Suppressor macrophage treated with lipopolysaccharide for 4 hours (primary cell): ENCODE results near the gene PAPPA.

ENCODE experiments used
- DNase-seq: peaks from one replicate; pipeline ENCODE4 v3.0.0-alpha.2; 2020

Gene PAPPA

DNA sequence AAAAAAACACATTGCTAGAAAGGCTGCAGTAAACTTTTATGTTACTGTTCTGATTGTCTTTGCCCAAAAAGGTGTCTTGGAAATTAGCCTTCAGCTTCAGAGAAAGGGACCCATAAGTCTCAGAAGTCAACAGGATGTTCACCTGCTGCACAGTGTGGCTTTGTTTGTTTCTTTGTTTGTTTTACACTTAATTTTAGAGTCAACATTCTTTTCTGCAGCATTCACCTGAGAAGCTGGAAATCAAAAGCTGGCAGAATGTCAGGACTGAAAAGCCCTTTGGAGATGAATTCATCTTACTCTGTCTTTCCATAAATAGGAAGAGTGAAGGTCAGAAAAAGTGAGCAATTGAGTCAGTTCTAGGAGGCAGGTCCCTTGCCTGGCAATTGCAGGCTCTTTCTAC is 170.0 kb downstream of the PAPPA start:
- DNase-seq = no peak

- DNase-seq = no peak
Measured at GRCh38 chr9:116325924-116326323, 172.3 kb downstream of the PAPPA start.

DNA sequence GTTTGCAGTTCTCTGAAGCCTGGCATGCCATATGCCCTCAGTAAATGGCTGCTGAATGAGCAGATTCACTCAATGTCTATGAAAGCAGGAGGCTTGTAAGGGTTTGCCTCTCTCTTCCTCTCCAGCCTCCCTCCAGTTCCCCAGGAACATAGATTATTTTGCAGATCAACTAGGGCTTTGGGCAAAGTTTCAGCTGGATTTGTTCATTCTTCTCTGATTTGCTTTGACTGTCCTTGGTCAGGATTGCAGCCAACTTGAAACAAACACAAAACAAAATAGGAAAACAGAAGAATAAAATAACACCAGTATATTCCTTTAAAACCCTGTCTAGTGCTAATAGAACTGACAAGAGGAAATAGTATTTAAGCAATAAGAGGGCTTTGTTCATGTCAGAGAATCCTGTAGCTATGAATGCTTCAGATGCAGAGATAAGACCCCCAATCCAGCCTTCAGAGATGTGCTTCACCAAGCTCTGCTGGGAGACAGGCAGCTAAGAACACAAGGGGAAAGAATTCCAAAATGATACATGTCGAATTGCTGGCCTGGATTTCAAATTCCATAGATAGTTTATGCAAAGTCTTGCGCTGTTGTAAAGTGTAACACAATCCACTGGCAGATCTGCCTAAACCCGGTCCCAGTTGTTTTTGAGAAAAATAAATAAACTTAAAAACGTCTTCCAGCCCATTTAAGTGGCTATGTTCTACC is 174.3 kb downstream of the PAPPA start:
- DNase-seq = no peak

DNA sequence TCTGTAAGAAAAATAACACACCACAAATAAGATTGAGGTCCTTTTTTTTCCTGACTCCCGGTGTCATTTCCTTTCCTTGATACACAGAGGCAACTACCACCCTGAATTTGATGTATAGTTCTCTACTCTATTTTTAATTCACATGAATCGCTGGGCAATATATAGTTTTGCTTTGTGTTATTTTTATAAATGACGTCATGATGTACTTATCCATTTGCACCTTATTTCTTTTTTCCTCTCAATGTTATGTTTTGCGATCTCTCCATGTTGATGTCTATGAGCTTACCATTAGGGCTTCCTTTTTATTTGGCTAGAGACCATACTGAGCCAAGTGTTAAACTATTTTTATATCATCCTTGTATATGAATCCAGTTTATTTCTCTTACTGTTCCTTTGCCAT is 175.9 kb downstream of the PAPPA start:
- no peak for DNase-seq

GRCh38 chr9:116331241-116331640 is 177.7 kb downstream of the PAPPA start:
- no peak for DNase-seq

DNA sequence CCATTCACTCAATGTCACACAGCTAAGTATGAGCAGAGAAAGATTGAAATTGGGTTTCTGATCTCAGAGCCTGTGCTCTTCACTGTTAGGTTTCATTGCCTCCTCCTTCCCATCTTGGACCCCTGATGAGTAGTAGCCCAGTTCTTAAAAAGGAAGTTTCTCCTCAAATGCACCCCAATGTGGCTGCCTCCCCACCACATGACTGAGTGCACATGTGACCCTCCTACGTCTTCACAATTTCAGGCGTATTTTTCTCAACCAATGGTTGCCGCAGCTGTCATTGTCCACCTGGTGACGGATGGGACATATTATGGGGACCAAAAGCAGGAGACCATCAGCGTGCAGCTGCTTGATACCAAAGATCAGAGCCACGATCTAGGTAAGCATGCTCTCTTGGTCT is 178.5 kb downstream of the PAPPA start:
- DNase-seq = no peak

DNA sequence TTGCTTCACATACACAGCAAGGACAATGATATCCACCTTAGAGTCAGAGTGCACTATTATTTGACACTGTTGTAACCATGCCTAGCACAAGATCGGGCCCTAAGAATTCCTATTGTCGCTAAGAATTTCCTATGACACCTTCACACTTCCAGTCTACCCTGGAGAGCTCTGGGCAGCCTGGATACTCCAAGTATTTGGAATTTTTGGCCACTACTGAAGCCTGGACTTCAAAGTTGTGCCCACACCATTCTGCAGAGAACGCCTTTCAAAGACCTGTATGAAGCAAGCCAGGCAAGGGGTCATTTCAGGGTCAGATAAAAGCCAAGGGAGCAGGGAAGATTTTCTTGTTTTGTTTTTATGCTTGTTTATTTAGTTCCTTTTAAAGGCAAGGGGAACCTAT is 179.7 kb downstream of the PAPPA start:
- DNase-seq = no peak

GRCh38 chr9:116334546-116335150 is 181.1 kb downstream of the PAPPA start:
- DNase-seq = no peak

DNA sequence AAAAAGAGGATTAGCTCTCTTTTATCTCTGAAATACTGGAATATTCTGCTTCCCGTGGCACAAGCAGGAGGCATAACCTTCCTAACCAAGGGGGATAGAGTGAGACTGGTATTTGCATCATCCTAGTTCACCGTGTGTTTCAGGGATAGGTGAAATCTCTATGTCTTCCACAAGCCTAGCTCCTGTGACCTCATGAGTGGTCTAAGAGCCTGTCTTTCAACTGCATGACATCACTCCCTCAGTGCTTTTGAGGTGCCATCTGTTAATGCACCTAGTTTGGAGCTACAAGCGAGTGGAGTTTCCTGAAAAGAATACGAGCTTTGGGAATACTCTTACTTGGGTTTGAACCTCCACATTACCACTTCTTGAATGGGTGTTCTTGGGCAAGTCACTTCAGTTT is 181.8 kb downstream of the PAPPA start:
- DNase-seq = no peak

DNA sequence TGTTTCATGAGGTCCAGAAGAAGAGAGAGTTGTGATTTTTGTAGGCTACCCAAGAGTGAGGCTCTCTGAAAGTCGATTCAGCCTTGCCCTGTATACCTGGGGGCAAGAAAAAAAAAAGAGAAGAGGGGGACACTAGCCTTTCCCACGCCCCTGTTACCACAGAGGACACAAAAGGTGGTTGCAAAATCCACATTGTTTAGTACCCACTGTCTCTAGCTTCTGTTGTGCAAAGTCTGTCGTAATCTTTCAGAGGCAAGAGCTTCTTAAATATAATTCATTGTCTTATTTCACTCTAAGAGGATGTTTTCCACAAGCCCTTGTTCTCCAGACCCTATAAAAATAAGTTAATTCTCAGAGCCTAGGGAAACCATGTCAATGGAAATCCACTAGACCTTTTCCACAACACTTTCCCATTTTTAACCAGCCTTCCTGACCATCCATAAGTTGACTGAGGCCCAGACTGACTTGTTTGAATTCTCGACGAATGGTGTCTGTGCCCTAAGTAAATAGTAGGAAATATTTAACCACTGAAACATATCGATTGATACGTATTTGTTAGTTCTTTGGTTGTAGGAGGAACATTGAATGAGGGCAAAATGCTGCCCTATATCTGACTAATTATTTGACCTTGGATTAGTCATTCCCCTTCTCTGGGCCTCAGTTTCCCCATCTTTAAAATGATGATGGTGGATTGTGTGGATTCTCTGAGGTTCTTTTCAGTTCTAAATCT is 182.7 kb downstream of the PAPPA start:
- DNase-seq = no peak

DNA sequence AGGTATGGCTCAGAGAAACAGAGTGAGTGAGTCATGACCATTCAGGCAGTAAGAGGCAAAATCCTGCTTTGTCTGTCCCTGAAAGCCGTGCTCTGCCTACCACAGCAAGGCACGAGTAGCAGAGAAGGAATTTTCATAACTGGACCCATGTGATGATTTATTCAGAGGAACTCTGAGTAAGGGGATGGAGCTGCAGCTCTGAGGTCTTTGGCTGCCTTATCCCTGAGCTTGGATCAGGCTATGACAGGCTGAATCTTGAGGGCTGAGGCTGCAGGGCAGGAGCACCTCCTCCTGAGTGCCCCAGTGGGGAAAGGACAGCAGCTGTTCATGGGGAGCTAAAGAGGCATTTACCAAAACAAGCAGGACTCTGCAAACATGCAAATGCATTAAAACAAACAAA is 183.4 kb downstream of the PAPPA start:
- DNase-seq = no peak

- no peak for DNase-seq
Measured at GRCh38 chr9:116340270-116340669, 186.7 kb downstream of the PAPPA start.

DNA sequence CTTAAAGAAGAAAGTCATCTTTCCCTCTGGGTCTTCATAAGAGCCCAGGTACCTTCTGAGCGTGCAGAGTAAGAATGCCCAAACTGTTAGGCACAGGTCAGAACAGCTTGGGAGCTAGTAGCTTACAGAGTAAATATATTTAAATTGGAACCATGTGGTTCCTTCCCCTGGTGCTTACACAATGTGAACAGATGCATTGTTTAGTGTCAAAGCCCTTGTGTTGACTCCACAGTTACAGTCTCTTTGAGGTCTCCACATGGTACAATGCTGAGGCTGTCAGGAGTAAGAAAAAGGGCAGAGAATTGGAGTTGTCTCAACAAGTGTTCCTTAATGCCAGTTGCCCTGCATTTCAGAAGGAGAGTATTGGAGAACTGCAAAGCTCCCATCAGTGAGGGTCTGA is 188.5 kb downstream of the PAPPA start:
- no peak for DNase-seq

DNA sequence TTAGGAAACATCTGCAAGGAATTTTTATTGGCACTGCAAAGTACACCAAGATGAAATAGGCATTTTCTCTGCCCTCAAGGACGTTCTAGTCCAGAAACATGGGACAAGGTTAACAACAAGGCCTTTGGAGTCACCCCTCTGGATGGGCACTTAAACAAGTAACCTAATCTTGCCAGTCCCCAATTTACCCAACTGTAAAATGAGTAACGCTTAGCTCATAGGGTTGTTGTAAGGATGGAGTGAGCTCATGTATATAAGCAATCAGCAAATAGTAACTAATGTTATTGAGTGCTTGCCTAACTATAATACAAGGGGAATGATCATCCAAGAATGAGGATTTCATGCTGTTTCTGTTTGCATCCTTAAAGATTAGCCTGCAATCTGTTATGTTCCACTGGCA is 189.3 kb downstream of the PAPPA start:
- no peak for DNase-seq

GRCh38 chr9:116344416-116344815 is 190.8 kb downstream of the PAPPA start:
- DNase-seq = no peak

DNA sequence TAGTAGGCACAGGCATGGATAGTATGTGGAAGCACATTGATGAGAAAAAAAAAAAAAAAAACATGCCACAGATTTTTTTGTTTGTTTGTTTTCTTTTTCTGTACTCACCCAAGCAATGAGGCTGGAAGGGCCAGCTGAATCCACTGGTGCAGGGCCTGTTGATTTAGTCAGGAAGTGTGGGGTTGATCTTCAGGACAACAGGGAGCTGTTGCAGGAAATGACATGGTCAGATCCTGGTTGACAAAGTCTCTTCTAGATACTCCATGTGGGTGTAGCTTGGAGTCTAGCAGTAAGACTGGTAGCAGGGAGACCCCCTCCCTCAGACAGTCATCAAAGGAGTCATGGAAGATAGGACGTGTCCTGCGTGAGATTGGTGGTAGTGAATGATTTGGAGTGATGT is 191.8 kb downstream of the PAPPA start:
- no peak for DNase-seq

DNA sequence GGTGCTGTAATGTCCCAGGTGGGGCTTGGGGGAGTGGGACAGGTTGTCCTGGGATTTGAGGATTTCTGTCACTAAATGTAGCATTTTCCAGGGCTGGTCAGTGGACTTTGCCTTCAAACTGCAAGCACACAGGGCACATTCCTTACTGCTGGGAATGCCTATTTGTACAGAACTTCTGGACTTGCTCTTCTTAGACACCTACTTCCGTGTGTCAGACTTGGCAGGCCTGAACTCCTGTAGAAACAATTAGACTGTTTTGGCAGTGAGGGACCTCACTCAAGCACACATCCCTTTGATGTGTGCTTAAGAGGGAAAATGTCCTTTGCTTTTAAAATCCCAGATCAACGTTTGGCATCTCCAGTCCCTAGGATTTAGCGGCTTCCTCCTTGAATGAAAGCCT is 192.2 kb downstream of the PAPPA start:
- no peak for DNase-seq

GRCh38 chr9:116349684-116350083 is 196.1 kb downstream of the PAPPA start:
- DNase-seq = no peak

GRCh38 chr9:116350213-116350612 is 196.6 kb downstream of the PAPPA start:
- no peak for DNase-seq

- no peak for DNase-seq
Measured at GRCh38 chr9:116352958-116353357, 199.4 kb downstream of the PAPPA start.

GRCh38 chr9:116355153-116355921 is 201.7 kb downstream of the PAPPA start:
- peak; percentile 3 for DNase-seq

DNA sequence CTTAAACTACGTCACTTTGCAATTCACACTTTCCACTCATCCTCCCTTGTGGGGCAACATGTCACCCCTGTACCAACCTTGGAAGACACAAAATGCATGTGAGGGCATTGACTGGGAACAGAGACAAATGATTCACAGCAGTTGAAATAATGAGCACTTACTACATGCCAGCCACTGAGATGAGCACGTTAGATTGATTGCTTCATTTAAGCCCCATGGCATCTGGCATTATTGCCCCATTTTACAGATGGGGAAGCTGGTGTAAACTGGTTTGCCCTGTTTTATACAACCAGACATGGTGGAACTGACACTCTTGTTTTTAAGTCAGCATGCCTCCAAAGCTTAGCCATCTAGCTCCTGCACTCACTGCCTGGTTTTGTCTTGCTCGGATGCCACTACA is 204.7 kb downstream of the PAPPA start:
- DNase-seq = no peak

DNA sequence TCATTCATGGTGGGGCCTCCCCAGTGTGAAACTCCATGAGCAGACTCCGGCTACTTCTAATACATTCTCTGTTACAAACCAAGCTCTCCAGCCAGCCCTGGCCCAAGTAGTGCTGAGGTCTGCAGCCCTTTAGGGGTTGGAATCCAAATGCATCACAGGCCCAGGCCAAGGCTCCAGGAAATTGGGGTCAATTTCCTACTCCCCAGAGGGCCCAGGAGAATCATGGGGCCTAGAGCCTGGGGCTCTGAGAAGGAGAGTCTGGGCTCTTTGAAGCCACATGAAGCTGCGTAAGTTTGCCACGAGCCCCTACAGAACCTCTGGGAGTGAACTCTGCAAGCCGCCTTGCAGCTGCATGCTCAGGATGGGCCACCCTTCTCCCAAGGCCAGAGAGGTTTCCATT is 206.4 kb downstream of the PAPPA start:
- DNase-seq = no peak

- no peak for DNase-seq
Measured at GRCh38 chr9:116360989-116361388, 207.4 kb downstream of the PAPPA start.
